SK-N-SH (cell line): Measurements from ENCODE around the gene RIMS4. TPM values are rescaled to one million over a fixed set of nuclear protein-coding genes. Genes with fewer than 3 reads are reported as not detected.

ENCODE experiments used
- CTCF ChIA-PET: fragments of 300-600, 350-600 bp; formaldehyde crosslinking; extraction: SDS; loops from one replicate; lab custom pipeline; 2021; lab: Yijun Ruan, JAX
- POLR2A ChIA-PET: fragments of 350-600 bp; sonication (Branson Sonifier 250); formaldehyde crosslinking; extraction: SDS; loops from one replicate; lab custom pipeline; 2020; ENCODE audit warnings: antibody characterized with exemption, inconsistent platforms; lab: Yijun Ruan, JAX
- DNase-seq: peaks from one replicate; pipeline ENCODE4 v3.0.0; 2012
- H2AFZ ChIP-seq: fragments of 200-600 bp; sonication (generic); 2 replicates; pipeline ENCODE4 v1.8.1; 2016; ENCODE audit warnings: antibody characterized with exemption, mild to moderate bottlenecking, low read depth
- H3F3A ChIP-seq: fragments of 200-600 bp; sonication (generic); replicated peaks from 2 replicates; pipeline ENCODE3; 2016; ENCODE audit warnings: antibody characterized with exemption, mild to moderate bottlenecking; ENCODE audit not compliant: insufficient read depth
- H3K27ac ChIP-seq, 2 experiments: fragments of 200-500 bp in 1 of 2; fragments of 200-600 bp in 1 of 2; sonication (Bioruptor generic) in 1 of 2; sonication (generic), shearing (Covaris generic) in 1 of 2; 2 replicates each; pipeline versions ENCODE4 v1.5.1 to v1.6.1; 2014 to 2016; ENCODE audit warnings: low read depth in 2 of 2, inconsistent platforms in 1 of 2, low read length in 1 of 2, mild to moderate bottlenecking in 1 of 2, mixed read lengths in 1 of 2
- H3K27me3 ChIP-seq: fragments of 200-600 bp; sonication (generic), shearing (Covaris generic); 2 replicates; pipeline ENCODE4 v1.6.1; 2016; ENCODE audit warnings: mixed run types; ENCODE audit not compliant: insufficient read depth
- H3K36me3 ChIP-seq, 2 experiments: fragments of 200-500 bp in 1 of 2; fragments of 200-600 bp in 1 of 2; sonication (Bioruptor generic) in 1 of 2; sonication (generic) in 1 of 2; replicated peaks in 1 of 2; 2 replicates each; pipeline versions ENCODE3 to v1.5.1; 2014 to 2016; ENCODE audit warnings: low read length in 1 of 2, mild to moderate bottlenecking in 1 of 2; ENCODE audit not compliant: insufficient read depth in 2 of 2, control insufficient read depth in 1 of 2
- H3K4me1 ChIP-seq, 2 experiments: fragments of 200-500 bp in 1 of 2; fragments of 200-600 bp in 1 of 2; sonication (Bioruptor generic) in 1 of 2; sonication (generic), shearing (Covaris generic) in 1 of 2; 2 replicates each; pipeline versions ENCODE4 v1.5.1 to v1.6.1; 2014 to 2016; ENCODE audit warnings: low read depth in 1 of 2, low read length in 1 of 2, mixed run types in 1 of 2; ENCODE audit not compliant: insufficient read depth in 2 of 2, control insufficient read depth in 1 of 2
- H3K4me2 ChIP-seq: fragments of 200-600 bp; sonication (generic), shearing (Covaris generic); 2 replicates; pipeline ENCODE4 v1.6.1; 2017; ENCODE audit warnings: mixed run types
- H3K4me3 ChIP-seq, 2 experiments: fragments of 200-500 bp in 1 of 2; fragments of 200-600 bp in 1 of 2; sonication (Bioruptor generic) in 1 of 2; sonication (generic), shearing (Covaris generic) in 1 of 2; 2 replicates each; pipeline versions ENCODE4 v1.5.1 to v1.8.1; 2014 to 2016; ENCODE audit warnings: low read depth in 2 of 2, inconsistent platforms in 1 of 2, low read length in 1 of 2, mild to moderate bottlenecking in 1 of 2, mixed read lengths in 1 of 2, moderate library complexity in 1 of 2
- H3K79me2 ChIP-seq: fragments of 200-600 bp; sonication (generic); 2 replicates; pipeline ENCODE4 v1.8.1; 2017; ENCODE audit warnings: mild to moderate bottlenecking; ENCODE audit not compliant: insufficient read depth
- H3K9ac ChIP-seq: fragments of 200-600 bp; sonication (generic); 2 replicates; pipeline ENCODE4 v1.6.1; 2017; ENCODE audit warnings: mixed run types
- H3K9me2 ChIP-seq: fragments of 200-600 bp; sonication (generic); 2 replicates; pipeline ENCODE4 v1.6.1; 2017; ENCODE audit warnings: mixed run types
- H3K9me3 ChIP-seq: fragments of 200-600 bp; sonication (generic); 2 replicates; pipeline ENCODE4 v1.6.1; 2017; ENCODE audit warnings: mixed run types, mild to moderate bottlenecking, moderate library complexity
- H4K20me1 ChIP-seq: fragments of 200-600 bp; sonication (generic); 2 replicates; pipeline ENCODE4 v1.6.1; 2017; ENCODE audit warnings: mild to moderate bottlenecking, mixed run types; ENCODE audit not compliant: insufficient read depth
- CHD2 ChIP-seq: fragments of 150-350 bp; IDR thresholded peaks from 2 replicates; pipeline ENCODE4 v1.6.1; 2018; ENCODE audit warnings: low read length; ENCODE audit not compliant: partially characterized antibody
- ELF1 ChIP-seq: IDR thresholded peaks from 2 replicates; pipeline ENCODE4 v1.4.0; 2012
- FOSL2 ChIP-seq: IDR thresholded peaks from 2 replicates; pipeline ENCODE4 v1.4.0; 2012; ENCODE audit warnings: low read depth, mild to moderate bottlenecking, moderate library complexity, borderline replicate concordance
- FOXJ3 ChIP-seq: sonication (generic); formaldehyde crosslinking; IDR thresholded peaks from 2 replicates; pipeline ENCODE4 v1.5.1; 2020; ENCODE audit warnings: mild to moderate bottlenecking, missing genetic modification reagents
- GABPA ChIP-seq: IDR thresholded peaks from 2 replicates; pipeline ENCODE4 v1.4.0; 2012; ENCODE audit warnings: low read depth, mild to moderate bottlenecking
- MAX ChIP-seq: IDR thresholded peaks from 2 replicates; pipeline ENCODE4 v1.4.0; 2012; ENCODE audit warnings: low read depth
- MEF2A ChIP-seq: IDR thresholded peaks from 2 replicates; pipeline ENCODE4 v1.4.0; 2012; ENCODE audit warnings: low read depth, borderline replicate concordance
- NFIC ChIP-seq: IDR thresholded peaks from 2 replicates; pipeline ENCODE4 v1.4.0; 2012; ENCODE audit warnings: borderline replicate concordance
- NRF1 ChIP-seq: IDR thresholded peaks from 2 replicates; pipeline ENCODE4 v1.6.1; 2012; ENCODE audit warnings: low read depth, mild to moderate bottlenecking, low read length
- PBX3 ChIP-seq: IDR thresholded peaks from 2 replicates; pipeline ENCODE4; 2012
- POLR2AphosphoS5 ChIP-seq: IDR thresholded peaks from 2 replicates; pipeline ENCODE4 v1.6.1; 2012; ENCODE audit warnings: low read depth, low read length
- REST ChIP-seq: IDR thresholded peaks from 2 replicates; pipeline ENCODE4 v1.6.1; 2012; ENCODE audit warnings: mild to moderate bottlenecking, low read depth, low read length, moderate library complexity
- RFX5 ChIP-seq: IDR thresholded peaks from 2 replicates; pipeline ENCODE4 v1.6.1; 2012; ENCODE audit warnings: mild to moderate bottlenecking, improper control_type of control experiment, low read length
- SIN3A ChIP-seq: IDR thresholded peaks from 2 replicates; pipeline ENCODE4 v1.6.1; 2012; ENCODE audit warnings: low read depth, mild to moderate bottlenecking, low read length, moderate library complexity, borderline replicate concordance
- TAF1 ChIP-seq: IDR thresholded peaks from 2 replicates; pipeline ENCODE4 v1.6.1; 2012; ENCODE audit warnings: low read depth, mild to moderate bottlenecking, low read length, moderate library complexity, borderline replicate concordance
- TEAD4 ChIP-seq: IDR thresholded peaks from 2 replicates; pipeline ENCODE4 v1.4.0; 2012; ENCODE audit warnings: mild to moderate bottlenecking, borderline replicate concordance; ENCODE audit not compliant: insufficient read depth
- YY1 ChIP-seq: IDR thresholded peaks from 2 replicates; pipeline ENCODE4 v1.4.0; 2012; ENCODE audit warnings: low read depth, mild to moderate bottlenecking
- WGBS: methylation state at CpG from one replicate; pipeline ENCODE4 v1.1.6; 2017; ENCODE audit warnings: low lambda C conversion rate; 5-methylcytosine and 5-hydroxymethylcytosine counted together
- polyA plus RNA-seq, 3 experiments: library from polyadenylated mRNA; depleted of rRNA; stranded (reverse); fragments of >200 nt; gene quantifications; 2 replicates each; pipeline ENCODE4 v1.2.3, GENCODE V29; 2012
- TF ChIP-seq, protein P1 (sequence below): fragments of 150-350 bp; IDR thresholded peaks from 2 replicates; pipeline ENCODE4 v1.6.1; 2017; ENCODE audit warnings: antibody characterized with exemption, low read length, low read depth, borderline replicate concordance
- TF ChIP-seq, protein P2 (sequence below): IDR thresholded peaks from 2 replicates; pipeline ENCODE4 v1.4.0; 2012; ENCODE audit warnings: low read depth, borderline replicate concordance

The RIMS4 gene
- polyA plus RNA-seq, 1 of the 3 experiments (the other 2 are of a cell fraction): 0.13 TPM

- H3K4me1 ChIP-seq: no peaks in the 10 kb centered on the region; a peak in 1 of 4 replicates
- no peak overlapping the region for H2AFZ ChIP-seq
- H3K9ac ChIP-seq: no peak overlapping the region
- TF ChIP-seq REST (no peak), RFX5 (no peak), MAX (no peak), GABPA (no peak), NFIC (no peak), TAF1 (no peak), NRF1 (no peak), SIN3A (no peak), ELF1 (no peak), CHD2 (no peak), TEAD4 (no peak), MEF2A (no peak), POLR2AphosphoS5 (no peak)
- TF ChIP-seq, protein P1, sequence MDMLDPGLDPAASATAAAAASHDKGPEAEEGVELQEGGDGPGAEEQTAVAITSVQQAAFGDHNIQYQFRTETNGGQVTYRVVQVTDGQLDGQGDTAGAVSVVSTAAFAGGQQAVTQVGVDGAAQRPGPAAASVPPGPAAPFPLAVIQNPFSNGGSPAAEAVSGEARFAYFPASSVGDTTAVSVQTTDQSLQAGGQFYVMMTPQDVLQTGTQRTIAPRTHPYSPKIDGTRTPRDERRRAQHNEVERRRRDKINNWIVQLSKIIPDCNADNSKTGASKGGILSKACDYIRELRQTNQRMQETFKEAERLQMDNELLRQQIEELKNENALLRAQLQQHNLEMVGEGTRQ: no peak
- H3K9me3 ChIP-seq: no peaks in the 10 kb centered on the region
- no peaks in the 10 kb centered on the region for H3F3A ChIP-seq
- no peak for DNase-seq
- H3K36me3 ChIP-seq: no peaks in the 10 kb centered on the region
- H3K4me2 ChIP-seq: no peak overlapping the region
- no peak overlapping the region for H3K27ac ChIP-seq
- ChIA-PET CTCF (no interaction called here), POLR2A (no interaction called here)
- no peaks in the 10 kb centered on the region for H3K9me2 ChIP-seq
- peaks cover 23% of the 10 kb centered on the region for H3K27me3 ChIP-seq
- 19% methylated on average over 1 of the region's 1 CpG for whole genome bisulfite sequencing
- no peaks in the 10 kb centered on the region for H3K79me2 ChIP-seq
- H4K20me1 ChIP-seq: no peaks in the 10 kb centered on the region
- no peak overlapping the region for H3K4me3 ChIP-seq
Measured at GRCh38 chr20:44835116-44835515, 24.8 kb upstream of the RIMS4 start.

DNA sequence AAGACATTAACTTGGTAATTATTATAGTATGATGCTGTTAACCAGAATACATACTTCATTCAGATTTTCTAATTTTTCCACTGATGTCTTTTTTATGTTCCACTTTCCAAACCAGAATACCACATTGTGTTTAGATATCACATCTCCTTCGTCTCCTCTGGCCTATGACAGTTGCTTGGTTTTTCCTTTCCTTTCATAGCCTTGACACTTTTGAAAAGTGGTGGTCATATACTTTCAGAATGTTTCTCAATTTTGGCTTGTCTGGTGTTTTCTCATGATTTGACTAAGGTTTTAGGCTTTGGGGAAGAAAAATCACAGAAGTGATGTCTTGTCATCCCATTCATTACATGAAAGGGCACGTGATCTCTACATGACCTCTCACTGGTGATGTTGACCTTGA, 24.3 kb upstream of the RIMS4 start:
- H2AFZ ChIP-seq: no peak overlapping the region
- no peak overlapping the region for H3K9ac ChIP-seq
- no peaks in the 10 kb centered on the region for H4K20me1 ChIP-seq
- H3K9me3 ChIP-seq: no peaks in the 10 kb centered on the region
- no peaks in the 10 kb centered on the region; a peak in 1 of 4 replicates for H3K4me1 ChIP-seq
- no peak overlapping the region for H3K4me3 ChIP-seq
- no peak for DNase-seq
- H3F3A ChIP-seq: no peaks in the 10 kb centered on the region
- H3K79me2 ChIP-seq: no peaks in the 10 kb centered on the region
- ChIA-PET POLR2A (no interaction called here), CTCF (no interaction called here)
- 16% methylated on average over 2 of the region's 2 CpGs for WGBS
- peaks cover 23% of the 10 kb centered on the region for H3K27me3 ChIP-seq
- H3K9me2 ChIP-seq: no peaks in the 10 kb centered on the region
- no peaks in the 10 kb centered on the region for H3K36me3 ChIP-seq
- TF ChIP-seq FOXJ3 (no peak), MAX (no peak), YY1 (no peak), FOSL2 (no peak), PBX3 (no peak)
- TF ChIP-seq, protein P2, sequence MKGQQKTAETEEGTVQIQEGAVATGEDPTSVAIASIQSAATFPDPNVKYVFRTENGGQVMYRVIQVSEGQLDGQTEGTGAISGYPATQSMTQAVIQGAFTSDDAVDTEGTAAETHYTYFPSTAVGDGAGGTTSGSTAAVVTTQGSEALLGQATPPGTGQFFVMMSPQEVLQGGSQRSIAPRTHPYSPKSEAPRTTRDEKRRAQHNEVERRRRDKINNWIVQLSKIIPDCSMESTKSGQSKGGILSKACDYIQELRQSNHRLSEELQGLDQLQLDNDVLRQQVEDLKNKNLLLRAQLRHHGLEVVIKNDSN: no peak
- no peak overlapping the region for H3K27ac ChIP-seq
- no peak overlapping the region for H3K4me2 ChIP-seq
